SKM-1 (cell line): ENCODE measurements around the gene GOLGA6C.
"Not testable (repeated sequence)": the region's sequence is repeated elsewhere in the genome, so short reads cannot be mapped to it uniquely, and the experiment has no call there.

ENCODE experiments used
- DNase-seq: peaks from one replicate; lab custom pipeline; 2025; ENCODE audit not compliant: unreplicated experiment; lab: John Stamatoyannopoulos, UW

Gene GOLGA6C

GRCh38 chr15:75227663-75228280 lies 30.4 kb upstream of the GOLGA6C start:
- DNase-seq = no peak

GRCh38 chr15:75228787-75229186 lies 29.3 kb upstream of the GOLGA6C start:
- DNase-seq = no peak

- no peak for DNase-seq
Observed at GRCh38 chr15:75229191-75230015, 28.7 kb upstream of the GOLGA6C start.

- DNase-seq = no peak
Observed at GRCh38 chr15:75230016-75230343, 28.2 kb upstream of the GOLGA6C start.

- DNase-seq = no peak
Observed at GRCh38 chr15:75230551-75231371, 27.4 kb upstream of the GOLGA6C start.

- no peak for DNase-seq
Observed at GRCh38 chr15:75231836-75232235, 26.3 kb upstream of the GOLGA6C start.

GRCh38 chr15:75232252-75232813 lies 25.8 kb upstream of the GOLGA6C start:
- no peak for DNase-seq

GRCh38 chr15:75232826-75233503 lies 25.2 kb upstream of the GOLGA6C start:
- DNase-seq = no peak

GRCh38 chr15:75233504-75234190 lies 24.5 kb upstream of the GOLGA6C start:
- DNase-seq = no peak

- no peak for DNase-seq
Observed at GRCh38 chr15:75234191-75234810, 23.8 kb upstream of the GOLGA6C start.

GRCh38 chr15:75235051-75235673 lies 23.0 kb upstream of the GOLGA6C start:
- no peak for DNase-seq

GRCh38 chr15:75235760-75236729 lies 22.1 kb upstream of the GOLGA6C start:
- DNase-seq = no peak

- no peak for DNase-seq
Observed at GRCh38 chr15:75237316-75237982, 20.7 kb upstream of the GOLGA6C start.

- DNase-seq = no peak
Observed at GRCh38 chr15:75238150-75238549, 20.0 kb upstream of the GOLGA6C start.

- not testable (repeated sequence) for DNase-seq
Observed at GRCh38 chr15:75245741-75246140, 12.4 kb upstream of the GOLGA6C start.

GRCh38 chr15:75248991-75249390 lies 9.1 kb upstream of the GOLGA6C start:
- DNase-seq = not testable (repeated sequence)

- DNase-seq = no peak
Observed at GRCh38 chr15:75249726-75250125, 8.4 kb upstream of the GOLGA6C start.

- DNase-seq = not testable (repeated sequence)
Observed at GRCh38 chr15:75251343-75251742, 6.8 kb upstream of the GOLGA6C start.
